Thoracic aorta (tissue), 2 donors: Measurements from ENCODE around the gene SPRR5. TPM values are rescaled to one million over a fixed set of nuclear protein-coding genes. Genes with fewer than 3 reads are reported as not detected.

Experiments
- ATAC-seq: fragments of 150-250 bp; one replicate; pipeline ENCODE4 v1.8.0; 2017; ENCODE audit warnings: low read depth; ENCODE audit not compliant: insufficient number of reproducible peaks, low FRiP score
- DNase-seq: peaks from one replicate; pipeline ENCODE4 v3.0.0-alpha.2; 2020; ENCODE audit warnings: low spot score
- H3K27ac ChIP-seq, 2 donors: fragments of 200-600 bp; sonication (generic); 1 replicate in 1 of 2; 2 replicates in 1 of 2; pipeline ENCODE4 v1.5.1; 2016; ENCODE audit warnings: mild to moderate bottlenecking in 2 of 2, moderate library complexity in 2 of 2
- H3K27me3 ChIP-seq: fragments of 200-600 bp; sonication (generic); replicated peaks from 2 replicates; pipeline ENCODE4 v1.6.0; 2016; ENCODE audit warnings: mild to moderate bottlenecking; ENCODE audit not compliant: insufficient read depth
- H3K36me3 ChIP-seq: fragments of 200-600 bp; sonication (generic); one replicate; pipeline ENCODE4 v1.5.1; 2016
- H3K4me1 ChIP-seq, 2 donors: fragments of 200-600 bp; sonication (generic); 1 replicate in 1 of 2; 2 replicates in 1 of 2; pipeline versions ENCODE4 v1.5.1 to v1.6.0; 2016; ENCODE audit warnings: low read depth in 2 of 2, mild to moderate bottlenecking in 1 of 2; ENCODE audit not compliant: control insufficient read depth in 1 of 2
- H3K4me3 ChIP-seq: fragments of 200-600 bp; sonication (generic); 2 replicates; pipeline ENCODE4 v1.5.1; 2016; ENCODE audit warnings: mild to moderate bottlenecking
- H3K9me3 ChIP-seq: fragments of 200-600 bp; sonication (generic); 2 replicates; pipeline ENCODE4 v1.5.1; 2016
- CTCF ChIP-seq: fragments of 200-600 bp; sonication (generic); IDR thresholded peaks from one replicate; pipeline ENCODE4 v1.5.1; 2019; ENCODE audit warnings: antibody characterized with exemption
- total RNA-seq, 2 donors: library from RNA; depleted of rRNA; stranded (reverse); fragments of >200 nt; gene quantifications; one replicate each; pipeline versions ENCODE4 v1.1.0 to v1.2.3, GENCODE V29; 2016

Gene SPRR5
- total RNA-seq, 2 donors from 2014 or later = not detected

- DNase-seq (no peak), ATAC-seq (no peak)
- no peak for TF ChIP-seq CTCF
Measured at GRCh38 chr1:152912900-152913299, 34.1 kb upstream of the SPRR5 start.

GRCh38 chr1:152917794-152918193 lies 29.2 kb upstream of the SPRR5 start:
- Histone ChIP-seq H3K4me1 (no peaks in the 10 kb centered on the region), H3K36me3 (no peaks in the 10 kb centered on the region), H3K4me3 (no peak overlapping the region), H3K27ac (no peak overlapping the region), H3K9me3 (no peaks in the 10 kb centered on the region), H3K27me3 (no peaks in the 10 kb centered on the region)
- DNase-seq = no peak
- TF ChIP-seq CTCF = no peak
- ATAC-seq = no peak

More at GRCh38 chr1:152912900-152913299, 34.1 kb upstream of the SPRR5 start:
- no peak overlapping the region for H3K27ac ChIP-seq
- no peak overlapping the region for H3K4me3 ChIP-seq
- H3K36me3 ChIP-seq = no peaks in the 10 kb centered on the region
- no peaks in the 10 kb centered on the region for H3K9me3 ChIP-seq
- no peaks in the 10 kb centered on the region for H3K27me3 ChIP-seq
- no peaks in the 10 kb centered on the region for H3K4me1 ChIP-seq

- no peak for DNase-seq
- Histone ChIP-seq H3K27ac (no peak overlapping the region), H3K36me3 (no peaks in the 10 kb centered on the region)
Measured at GRCh38 chr1:152919071-152919470, 27.9 kb upstream of the SPRR5 start.

GRCh38 chr1:152924191-152924590 lies 22.8 kb upstream of the SPRR5 start:
- Histone ChIP-seq H3K4me1 (no peaks in the 10 kb centered on the region), H3K27me3 (no peaks in the 10 kb centered on the region), H3K27ac (no peak overlapping the region), H3K9me3 (no peaks in the 10 kb centered on the region), H3K4me3 (no peak overlapping the region), H3K36me3 (no peaks in the 10 kb centered on the region)
- no peak for DNase-seq
- TF ChIP-seq CTCF = no peak
- ATAC-seq = no peak

More at GRCh38 chr1:152919071-152919470, 27.9 kb upstream of the SPRR5 start:
- TF ChIP-seq CTCF = no peak
- no peak for ATAC-seq
- no peaks in the 10 kb centered on the region for H3K27me3 ChIP-seq
- H3K4me3 ChIP-seq = no peak overlapping the region
- H3K9me3 ChIP-seq = no peaks in the 10 kb centered on the region
- H3K4me1 ChIP-seq = no peaks in the 10 kb centered on the region

- no peak for ATAC-seq
- no peaks in the 10 kb centered on the region for H3K27me3 ChIP-seq
Measured at GRCh38 chr1:152926091-152926490, 20.9 kb upstream of the SPRR5 start.

More at GRCh38 chr1:152926091-152926490, 20.9 kb upstream of the SPRR5 start:
- Histone ChIP-seq H3K9me3 (no peaks in the 10 kb centered on the region), H3K36me3 (no peaks in the 10 kb centered on the region), H3K4me1 (no peaks in the 10 kb centered on the region), H3K4me3 (no peak overlapping the region), H3K27ac (no peak overlapping the region)
- no peak for TF ChIP-seq CTCF
- no peak for DNase-seq
